Stimulated activated CD8-positive, alpha-beta memory T cell treated with anti-CD3 and anti-CD28 coated beads, Interleukin-12 subunit alpha, Interleukin-12 subunit beta, amount 100 ng/mL, for 4 hours (primary cell): Measurements from ENCODE around the gene DCAF6.
A peak's percentile ranks its signal among the peaks of the same experiment; 100 is the strongest.
"Not testable (repeated sequence)": the region's sequence is repeated elsewhere in the genome, so short reads cannot be mapped to it uniquely, and the experiment has no call there.

Source experiments
- DNase-seq: peaks from one replicate; pipeline ENCODE4 v3.0.0-alpha.2; 2020; ENCODE audit warnings: low read depth

Gene DCAF6

DNA sequence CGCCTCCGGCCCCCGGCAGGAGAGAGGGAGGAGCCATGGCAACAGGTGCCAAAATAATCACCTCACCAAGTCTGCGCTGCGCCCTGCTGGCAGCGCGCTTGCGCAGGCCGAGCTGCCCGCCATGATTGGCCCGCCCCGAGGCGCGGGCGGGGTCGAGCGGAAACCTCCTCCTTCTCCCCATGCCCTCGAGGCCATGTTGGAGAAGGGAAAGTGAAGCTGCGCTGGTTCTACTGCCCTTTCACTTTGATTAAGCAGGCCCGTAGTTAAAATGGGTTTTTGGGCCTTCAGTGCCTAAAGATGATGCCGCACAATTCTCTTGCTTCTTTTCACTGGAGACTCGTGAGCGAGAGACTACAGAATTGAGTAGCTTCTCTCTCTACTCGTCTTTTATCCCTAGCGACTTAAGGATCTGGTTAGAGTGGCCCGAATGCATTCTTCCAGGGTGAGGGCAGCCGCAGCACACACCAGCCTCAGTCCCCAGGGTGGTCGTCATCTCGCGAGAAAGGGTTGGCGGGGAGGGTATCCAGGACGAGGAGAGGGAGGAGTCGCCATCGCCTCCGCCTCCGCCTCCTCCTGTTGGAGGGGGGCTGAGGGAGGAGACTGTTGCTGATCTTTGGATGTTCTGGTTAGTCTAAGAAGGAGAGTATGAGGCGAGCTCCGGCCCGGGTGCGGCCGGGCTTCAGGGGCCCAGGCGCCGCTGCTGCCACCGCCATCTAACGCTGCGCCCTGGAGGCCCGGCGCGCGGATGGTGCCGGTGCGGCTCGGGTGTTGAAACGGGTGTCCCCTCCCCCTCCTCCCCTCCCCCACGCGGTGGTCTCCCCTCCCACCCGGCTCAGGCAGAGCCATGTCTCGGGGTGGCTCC is at the start of gene DCAF6:
DCAF6 (plus strand) TSS at position 616 of the 862 bp plus-strand sequence; CDS start at position 845, 229 bp downstream.
- DNase-seq, result peak; percentile 97

DNA sequence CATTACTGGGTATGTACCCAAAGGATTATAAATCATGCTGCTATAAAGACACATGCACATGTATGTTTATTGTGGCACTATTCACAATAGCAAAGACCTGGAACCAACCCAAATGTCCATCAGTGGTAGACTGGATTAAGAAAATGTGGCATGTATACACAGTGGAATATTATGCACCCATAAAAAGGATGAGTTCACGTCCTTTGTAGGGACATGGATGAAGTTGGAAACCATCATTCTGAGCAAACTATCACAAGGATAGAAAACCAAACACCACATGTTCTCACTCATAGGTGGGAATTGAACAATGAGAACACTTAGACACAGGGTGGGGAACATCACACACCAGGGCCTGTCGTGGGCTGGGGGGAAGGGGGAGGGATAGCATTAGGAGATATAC is 49.3 kb upstream of the DCAF6 start:
- not testable (repeated sequence) for DNase-seq

DNA sequence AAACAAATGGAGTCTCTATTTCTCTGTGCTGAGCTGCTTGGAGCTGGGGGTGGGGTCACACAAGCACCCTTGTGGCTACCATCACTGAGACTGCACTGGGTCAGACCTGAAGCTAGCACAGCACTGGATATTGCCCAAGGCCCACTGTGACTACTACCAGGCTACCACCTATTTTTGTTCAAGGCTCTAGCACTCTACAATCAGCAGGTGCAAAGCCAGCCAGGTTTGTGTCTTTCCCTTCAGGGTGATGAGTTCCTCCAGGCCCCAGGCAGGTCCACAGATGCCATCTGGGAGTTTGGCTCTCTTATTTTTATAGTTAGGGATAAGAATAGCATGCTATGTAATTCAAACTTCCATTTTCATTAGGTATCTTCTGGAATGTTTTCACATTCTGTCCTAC is 46.1 kb upstream of the DCAF6 start:
- DNase-seq, result no peak

GRCh38 chr1:167893798-167894197 is 42.7 kb upstream of the DCAF6 start:
- DNase-seq, result no peak

- DNase-seq, result no peak
Observed at GRCh38 chr1:167898578-167899222, 37.8 kb upstream of the DCAF6 start.

DNA sequence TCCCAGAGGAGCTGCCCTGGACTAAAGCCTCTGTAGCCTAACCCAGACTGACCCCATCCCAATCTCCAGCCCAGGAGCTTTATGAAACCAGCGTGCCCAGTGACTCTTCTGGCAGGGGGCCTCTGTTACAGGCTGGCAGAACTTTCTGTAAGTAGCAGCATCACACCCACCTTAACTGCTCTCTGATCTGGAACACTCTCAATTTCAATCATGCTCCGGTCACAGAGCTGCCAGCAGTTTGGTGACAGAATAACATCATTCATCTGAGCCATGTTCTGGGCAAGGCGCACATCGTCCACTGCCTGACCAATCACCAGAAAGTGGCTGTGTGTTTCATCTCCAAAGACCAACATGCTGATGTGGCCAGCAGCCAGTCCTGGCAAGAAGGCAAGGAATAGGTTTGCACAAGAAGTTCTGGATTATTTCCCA is 37.2 kb upstream of the DCAF6 start:
- no peak for DNase-seq

GRCh38 chr1:167900907-167901306 is 35.6 kb upstream of the DCAF6 start:
- DNase-seq, result no peak

GRCh38 chr1:167904652-167905130 is 31.8 kb upstream of the DCAF6 start:
- DNase-seq, result no peak

DNA sequence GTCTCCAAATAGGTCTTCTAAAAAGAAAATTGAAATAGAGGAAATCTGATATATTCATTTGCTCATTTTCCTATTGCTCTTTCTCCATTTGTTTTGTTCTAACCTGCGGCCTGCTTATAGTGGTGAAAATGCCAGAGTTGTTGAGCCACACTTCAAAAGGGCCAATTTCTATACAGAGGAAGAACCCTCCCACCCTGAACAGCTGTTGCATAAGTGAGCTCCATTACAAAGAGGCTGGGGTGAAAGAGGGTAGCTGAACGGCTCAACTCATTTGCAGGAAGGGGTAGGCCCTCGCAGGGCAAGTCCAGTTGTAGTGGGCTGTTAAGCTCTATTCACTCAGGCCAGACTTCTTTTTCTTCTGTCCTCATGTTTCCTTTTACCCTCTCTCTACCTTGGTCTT is 31.3 kb upstream of the DCAF6 start:
- DNase-seq, result no peak

DNA sequence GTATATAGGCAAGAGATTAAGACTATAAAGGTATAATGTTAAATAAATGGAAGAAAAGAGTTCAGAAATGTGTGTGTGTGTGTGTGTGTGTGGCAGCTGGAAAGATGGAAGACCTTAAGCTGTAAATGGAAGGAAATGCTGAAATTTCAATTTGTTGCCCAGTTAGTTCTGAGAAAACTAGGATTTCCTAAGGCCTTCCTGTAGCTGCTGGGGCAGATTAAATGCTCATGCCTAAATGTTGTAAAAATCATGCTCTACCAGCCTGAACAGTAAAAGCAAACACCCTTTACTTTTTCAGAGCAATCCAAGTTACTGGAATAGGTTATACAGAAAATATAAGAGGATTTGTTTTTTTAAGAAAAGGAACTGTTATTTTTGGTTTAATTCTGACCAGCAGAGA is 30.8 kb upstream of the DCAF6 start:
- DNase-seq, result no peak

- no peak for DNase-seq
Observed at GRCh38 chr1:167909691-167910180, 26.7 kb upstream of the DCAF6 start.

GRCh38 chr1:167910530-167910929 is 26.0 kb upstream of the DCAF6 start:
- DNase-seq, result no peak

DNA sequence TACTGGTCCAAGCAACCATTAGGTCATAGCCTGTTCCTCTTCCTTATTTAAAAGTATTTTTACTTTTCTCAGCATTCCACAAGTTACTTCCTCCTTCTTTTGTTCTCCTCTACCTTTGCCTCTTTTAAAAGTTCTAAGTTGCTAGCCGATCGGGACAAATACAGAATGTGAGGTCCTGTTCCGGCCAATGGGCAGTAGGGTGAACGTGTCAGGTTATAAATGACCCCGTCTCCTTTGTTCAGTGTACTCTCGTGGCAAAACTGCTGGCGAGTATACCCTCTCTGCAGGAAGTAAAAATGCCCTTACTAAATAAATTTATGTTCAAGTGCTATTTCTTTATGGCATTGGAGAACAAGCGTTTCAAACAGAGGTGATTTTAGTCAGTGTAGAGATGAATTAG is 25.1 kb upstream of the DCAF6 start:
- no peak for DNase-seq

DNA sequence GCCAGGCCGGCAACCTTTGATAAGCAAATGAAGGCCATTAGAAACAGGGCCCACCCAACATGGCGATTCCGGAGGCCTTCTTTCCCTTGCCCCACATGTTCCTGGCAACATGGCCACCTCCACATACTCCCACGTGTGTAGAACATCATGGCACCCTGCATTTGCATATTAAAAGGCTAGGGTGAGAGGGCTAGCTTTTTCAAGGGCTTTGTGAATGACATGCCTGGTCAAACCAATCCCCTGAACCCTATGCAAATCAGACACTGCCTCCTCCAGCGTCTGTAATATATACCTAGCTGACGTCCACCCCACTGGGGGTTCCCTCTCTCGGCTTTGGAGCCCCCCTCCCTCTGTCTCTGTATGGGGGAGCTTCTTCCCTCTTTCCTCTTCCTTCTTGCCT is 24.2 kb upstream of the DCAF6 start:
- DNase-seq, result no peak

GRCh38 chr1:167913895-167914496 is 22.5 kb upstream of the DCAF6 start, which contains the start of gene ADCY10:
Gene ADCY10, minus strand, starts transcription at chr1:167914134. Its CDS starts 8,994 bp downstream, at chr1:167905140.
- no peak for DNase-seq

- no peak for DNase-seq
Observed at GRCh38 chr1:167915569-167915968, 20.9 kb upstream of the DCAF6 start.

DNA sequence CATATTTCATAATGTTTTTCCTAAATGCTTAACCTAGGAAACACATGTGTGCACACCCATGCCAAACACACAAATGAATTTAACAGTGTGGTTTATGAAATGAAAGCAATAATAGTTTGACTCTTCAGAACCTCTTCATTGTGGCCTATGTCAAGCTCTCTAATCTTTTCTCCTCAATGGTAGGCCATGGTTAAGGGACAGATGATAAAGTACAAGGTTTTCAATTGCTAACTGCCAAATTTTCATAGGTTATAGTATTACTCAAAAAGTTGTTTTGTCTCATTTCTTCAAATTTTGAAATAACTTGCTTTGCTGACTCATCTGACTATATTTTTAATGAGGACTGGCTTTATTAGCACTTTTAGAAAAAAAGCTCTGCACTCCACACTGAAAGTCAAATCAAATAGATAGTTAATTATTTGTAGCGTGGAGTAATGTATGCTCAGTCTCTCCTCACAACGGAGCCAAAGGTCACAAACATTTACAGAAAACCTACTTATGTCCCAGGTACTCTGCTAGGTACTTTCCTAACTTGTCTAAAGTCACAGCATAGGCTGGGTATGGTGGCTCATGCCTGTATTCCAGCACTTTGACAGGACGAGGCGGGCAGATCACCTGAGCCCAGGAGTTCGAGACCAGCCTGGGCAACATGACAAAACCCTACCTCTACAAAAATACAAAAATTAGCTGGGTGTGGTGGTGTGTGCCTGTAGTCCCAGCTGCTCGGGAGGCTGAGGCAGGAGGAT is 19.5 kb upstream of the DCAF6 start:
- DNase-seq, result no peak

- DNase-seq, result no peak
Observed at GRCh38 chr1:167922023-167922422, 14.5 kb upstream of the DCAF6 start.

DNA sequence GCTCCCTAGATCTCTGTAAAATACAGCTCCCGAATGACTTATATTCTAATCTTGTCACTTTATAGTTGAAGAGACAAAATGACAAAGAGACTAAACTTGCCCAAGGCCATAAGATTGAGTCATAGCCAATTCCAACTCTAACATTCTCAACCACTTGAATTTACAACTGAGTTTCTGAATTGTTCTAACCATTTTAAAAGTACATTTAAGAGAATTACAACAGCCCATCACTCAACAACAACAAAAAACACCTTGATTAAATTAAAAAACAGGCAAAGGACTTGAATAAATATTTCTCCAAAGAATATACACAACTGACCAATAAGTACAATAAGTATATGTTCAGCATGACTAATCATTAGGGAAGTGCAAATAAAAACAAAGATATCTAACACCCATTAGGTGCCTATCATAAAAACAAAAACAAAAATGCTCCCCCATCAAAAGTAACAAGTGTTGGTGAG is 13.8 kb upstream of the DCAF6 start:
- no peak for DNase-seq

- DNase-seq, result no peak
Observed at GRCh38 chr1:167923324-167924056, 13.0 kb upstream of the DCAF6 start.

- DNase-seq, result no peak
Observed at GRCh38 chr1:167924102-167924501, 12.4 kb upstream of the DCAF6 start.
